ENCODE measurements around the gene NOL8.

The NOL8 gene

DNA sequence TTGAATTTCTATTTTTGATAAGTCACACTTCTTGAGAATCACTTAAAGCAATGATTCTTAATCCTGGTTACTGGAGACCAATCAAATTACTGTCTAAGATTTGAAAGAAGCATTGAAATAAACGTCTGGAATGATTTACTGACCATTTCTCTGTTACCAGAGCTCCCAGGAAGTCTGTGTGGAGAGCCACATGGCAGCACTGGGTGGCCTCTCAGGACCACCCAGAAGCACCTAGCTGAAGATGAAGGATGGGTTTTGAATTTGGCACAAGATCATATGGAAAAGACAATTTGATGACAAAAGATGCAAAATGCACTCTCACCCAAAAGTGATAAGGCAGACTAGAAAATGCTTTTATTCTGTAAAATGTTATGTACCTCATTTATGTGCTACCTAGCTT lies 62.0 kb downstream of the NOL8 start:
- DNase-seq: no peak

DNA sequence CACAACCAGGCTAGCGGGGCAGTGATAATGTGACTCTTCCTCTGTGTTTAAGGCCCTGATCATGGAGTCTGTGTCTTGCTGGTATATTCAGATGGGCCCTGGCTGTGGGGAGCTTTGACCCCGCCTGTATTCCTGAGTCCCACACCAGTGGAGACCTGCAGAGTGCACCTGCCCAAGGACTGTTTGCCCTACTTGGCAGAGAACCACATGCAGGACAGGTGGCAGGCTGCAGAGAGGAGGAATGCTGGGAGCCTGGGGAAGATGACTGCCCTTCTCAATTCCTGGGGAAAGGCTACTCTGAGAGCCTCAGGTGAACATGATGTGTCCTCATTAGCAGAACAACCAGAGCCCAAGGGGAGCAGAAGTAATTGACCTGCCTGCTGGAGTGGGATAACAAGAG lies 67.8 kb downstream of the NOL8 start:
- no peak for DNase-seq

DNA sequence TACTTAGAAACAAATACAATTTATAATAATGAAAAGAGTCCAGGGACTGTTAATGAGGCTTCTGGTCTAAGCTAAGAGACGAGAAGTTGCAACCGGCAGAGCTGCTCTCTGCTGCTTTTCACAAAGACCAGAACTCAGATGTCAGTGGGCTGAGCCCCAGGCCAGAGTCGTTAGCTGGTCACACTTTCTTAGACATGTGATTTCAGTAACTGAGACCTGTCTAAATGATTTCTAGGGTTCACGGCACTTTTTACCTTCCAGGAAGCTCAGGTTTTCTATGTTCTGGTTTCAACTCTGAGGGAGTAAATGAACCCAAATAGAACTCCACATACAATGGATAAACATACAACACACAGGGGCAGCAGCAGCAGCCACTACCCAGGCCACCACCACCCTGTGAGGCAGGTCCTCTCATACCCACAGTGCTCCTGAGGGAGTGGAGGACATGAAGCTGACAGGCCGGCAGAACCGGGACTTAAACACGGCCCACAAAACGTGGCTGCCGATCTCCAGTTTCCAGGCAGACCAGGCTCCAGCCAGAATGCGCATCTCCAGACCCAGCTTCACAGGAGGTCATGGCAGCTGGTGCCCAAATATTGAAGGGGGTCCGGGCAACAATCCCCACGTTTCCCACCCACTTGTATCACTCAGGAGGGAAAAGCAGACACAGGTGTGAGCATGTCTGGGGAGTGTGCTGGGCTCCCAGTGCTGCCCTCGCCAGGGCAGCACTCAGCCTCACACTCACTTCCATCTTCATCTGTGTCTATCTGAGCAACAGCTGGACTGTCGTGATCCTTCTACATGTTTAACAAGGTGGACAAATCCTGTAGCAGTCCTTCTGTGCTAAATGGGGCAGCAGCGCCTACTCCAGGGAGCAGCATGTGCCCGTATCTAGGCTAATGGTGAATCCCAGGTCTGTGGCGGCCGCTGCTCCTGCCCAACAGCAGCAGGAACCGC lies 70.5 kb downstream of the NOL8 start:
- no peak for DNase-seq

DNA sequence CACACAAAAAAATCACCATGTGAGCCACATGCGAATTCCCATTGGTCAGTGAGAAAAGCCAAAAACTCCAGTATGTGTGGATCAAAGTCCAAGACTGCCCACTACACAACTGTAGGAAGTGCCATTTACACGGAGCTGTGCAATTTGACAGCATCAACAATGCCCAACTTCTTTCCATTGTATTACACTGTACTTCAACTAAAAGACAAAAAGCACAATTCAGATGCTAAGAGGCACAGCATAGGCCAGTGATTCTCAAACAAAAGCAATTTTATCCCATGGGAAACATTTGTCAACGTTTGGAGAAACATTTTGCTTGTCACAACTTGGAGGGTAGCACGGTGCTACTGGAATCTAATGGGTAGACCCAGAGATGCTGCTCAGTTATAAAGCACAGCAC lies 71.5 kb downstream of the NOL8 start:
- DNase-seq: no peak

DNA sequence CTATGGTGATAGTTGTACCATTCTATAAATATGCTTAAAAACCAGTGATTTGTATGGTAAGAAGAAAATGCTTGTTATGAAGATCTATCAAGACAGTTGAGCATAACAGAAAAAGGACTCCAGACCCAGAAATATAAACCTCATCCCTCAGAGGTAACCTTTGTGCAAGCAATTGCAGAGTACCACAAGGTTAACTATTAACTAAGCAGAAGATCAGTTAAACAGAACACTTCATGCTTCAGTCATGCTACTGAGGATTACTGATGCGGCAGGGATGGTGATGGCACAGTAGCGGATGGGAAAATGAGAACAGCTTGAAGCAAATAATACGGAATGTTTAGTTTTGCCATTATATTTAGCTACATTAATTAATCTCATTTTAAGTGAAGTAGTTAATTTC lies 77.2 kb downstream of the NOL8 start:
- no peak for DNase-seq

Data from SHP77 treated with DMSO at 0.1 percent for 48 hours (cell line).